ENCODE data around the gene ZSWIM1.

ZSWIM1 gene

GRCh38 chr20:45880988-45881788 lies at the start of gene ZSWIM1:
Gene ZSWIM1, plus strand, starts transcription at chr20:45881227. Its CDS starts 1,366 bp downstream, at chr20:45882593.
- peak; percentile 95 to 98 (median 96) for DNase-seq

DNA sequence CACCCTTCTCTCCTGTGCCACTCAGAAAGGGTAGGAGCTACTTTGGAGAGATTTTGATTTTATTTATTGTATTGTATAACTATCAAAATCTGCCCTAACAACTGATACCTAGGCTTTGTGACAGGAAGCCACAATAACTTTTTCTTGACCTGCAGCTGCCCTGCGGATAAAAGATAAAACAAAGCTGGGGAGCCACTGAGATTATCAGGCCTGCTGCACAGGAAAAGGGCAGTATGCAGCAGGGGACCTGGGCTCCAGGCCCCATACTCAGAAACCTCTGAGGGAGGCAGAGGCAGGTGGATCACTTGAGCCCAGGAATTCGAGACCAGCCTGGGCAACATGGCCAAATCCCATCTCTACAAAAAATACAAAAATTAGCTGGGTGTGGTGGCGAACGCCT lies 48.4 kb upstream of the ZSWIM1 start:
- DNase-seq: no peak

GRCh38 chr20:45833030-45833882 lies 47.8 kb upstream of the ZSWIM1 start, which contains the start of gene SNX21:
Gene SNX21, plus strand, starts transcription at chr20:45833799. Its CDS starts 121 bp downstream, at chr20:45833920.
- DNase-seq: peak in 1 of 4 experiments; percentile 26

- peak in 2 of 4 experiments; percentile 26 to 49 for DNase-seq
Measured at GRCh38 chr20:45833883-45834796, 46.9 kb upstream of the ZSWIM1 start.

- no peak for DNase-seq
Measured at GRCh38 chr20:45834797-45835161, 46.2 kb upstream of the ZSWIM1 start.

- no peak for DNase-seq
Measured at GRCh38 chr20:45835329-45835765, 45.7 kb upstream of the ZSWIM1 start.

GRCh38 chr20:45835825-45836224 lies 45.2 kb upstream of the ZSWIM1 start:
- DNase-seq: no peak

DNA sequence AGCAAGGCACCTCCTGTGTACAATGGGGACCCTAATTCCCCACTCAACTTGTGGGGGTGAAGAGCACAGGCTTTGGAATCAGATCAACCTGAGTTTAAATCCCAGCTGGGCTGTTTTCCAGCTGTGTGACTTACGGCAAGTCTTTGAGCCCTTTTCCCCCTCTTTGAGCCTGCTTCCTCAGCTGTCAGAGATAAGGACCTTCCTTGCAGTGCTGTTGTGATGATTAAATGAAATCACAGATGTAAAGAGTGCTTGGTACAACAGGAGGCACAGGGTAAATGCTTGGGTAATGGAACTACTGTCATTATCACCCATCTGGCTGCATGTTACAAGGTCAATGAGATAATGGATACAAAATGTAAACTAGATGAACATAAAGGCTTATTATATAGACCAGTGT lies 44.2 kb upstream of the ZSWIM1 start:
- DNase-seq: no peak

- DNase-seq: no peak
Measured at GRCh38 chr20:45840700-45841198, 40.3 kb upstream of the ZSWIM1 start.

- DNase-seq: no peak
Measured at GRCh38 chr20:45841407-45842129, 39.5 kb upstream of the ZSWIM1 start.

GRCh38 chr20:45842169-45842812 lies 38.7 kb upstream of the ZSWIM1 start:
- no peak for DNase-seq

DNA sequence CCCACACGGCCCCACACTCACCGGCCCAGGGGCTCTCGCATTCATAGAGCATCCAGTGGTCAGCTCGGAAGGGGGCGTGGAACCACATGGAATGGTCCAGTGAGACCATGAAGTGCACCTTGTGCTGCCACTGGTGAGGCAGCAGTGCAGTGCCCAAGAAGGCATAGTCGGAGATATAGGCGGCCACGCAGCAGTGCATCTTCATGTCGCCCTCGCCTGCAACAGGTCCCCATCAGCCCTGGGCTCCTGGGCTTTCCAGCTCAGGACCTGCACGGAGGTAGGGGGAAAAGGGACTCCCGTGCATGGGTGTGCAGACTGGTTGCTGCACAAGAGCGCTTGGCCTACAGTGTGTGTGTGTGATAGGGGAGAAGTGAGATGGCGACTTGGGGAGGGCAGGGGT lies 37.5 kb upstream of the ZSWIM1 start:
- DNase-seq: no peak

DNA sequence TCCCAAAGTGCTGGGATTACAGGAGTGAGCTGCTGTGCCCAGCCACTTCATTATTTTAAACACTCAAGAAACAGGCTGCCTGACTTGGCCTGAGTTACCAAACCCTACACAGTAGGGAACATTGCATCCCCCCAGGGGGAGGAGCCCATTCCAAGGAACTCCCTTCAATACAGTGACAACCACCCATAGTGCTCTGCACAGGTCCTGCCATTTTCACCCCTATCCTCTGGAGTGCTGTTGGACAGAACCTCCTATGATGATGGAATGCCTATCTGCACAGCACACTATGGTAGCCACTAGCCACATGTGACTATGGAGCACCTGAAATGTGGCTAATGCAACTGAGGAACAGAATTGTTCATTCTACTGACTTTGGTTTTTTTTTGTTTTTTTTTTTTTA lies 35.6 kb upstream of the ZSWIM1 start:
- no peak for DNase-seq

- DNase-seq: no peak
Measured at GRCh38 chr20:45848421-45848820, 32.6 kb upstream of the ZSWIM1 start.

DNA sequence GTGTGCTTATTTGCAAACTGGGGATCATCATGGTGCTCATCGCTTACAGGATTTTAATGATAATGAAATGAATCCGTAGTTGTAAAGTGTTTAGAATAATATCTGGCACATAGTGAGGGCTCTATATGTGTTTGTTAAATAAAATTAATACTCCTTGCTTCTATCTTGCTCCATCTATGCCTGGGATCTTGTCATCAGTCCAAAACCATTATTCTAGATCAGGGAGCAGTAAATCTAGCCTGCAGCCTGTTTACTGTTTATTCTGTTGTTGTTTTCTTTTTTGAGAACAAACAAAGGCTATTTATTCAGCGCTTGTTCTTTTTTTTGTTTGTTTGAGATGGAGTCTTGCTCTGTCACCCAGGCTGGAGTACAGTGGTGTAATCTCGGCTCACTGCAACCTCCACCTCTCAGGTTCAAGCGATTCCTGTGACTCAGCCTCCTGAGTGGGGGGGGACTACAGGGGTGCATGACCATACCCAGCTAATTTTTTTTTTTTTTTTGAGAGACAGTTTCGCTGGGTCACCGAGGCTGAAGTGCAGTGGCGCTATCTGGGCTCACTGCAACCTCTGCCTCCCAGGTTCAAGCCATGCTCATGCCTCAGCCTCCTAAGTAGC lies 32.0 kb upstream of the ZSWIM1 start:
- no peak for DNase-seq

- DNase-seq: no peak
Measured at GRCh38 chr20:45850238-45850637, 30.8 kb upstream of the ZSWIM1 start.

- no peak for DNase-seq
Measured at GRCh38 chr20:45850926-45851325, 30.1 kb upstream of the ZSWIM1 start.

GRCh38 chr20:45851501-45851900 lies 29.5 kb upstream of the ZSWIM1 start:
- DNase-seq: no peak

- DNase-seq: no peak
Measured at GRCh38 chr20:45852326-45852725, 28.7 kb upstream of the ZSWIM1 start.

DNA sequence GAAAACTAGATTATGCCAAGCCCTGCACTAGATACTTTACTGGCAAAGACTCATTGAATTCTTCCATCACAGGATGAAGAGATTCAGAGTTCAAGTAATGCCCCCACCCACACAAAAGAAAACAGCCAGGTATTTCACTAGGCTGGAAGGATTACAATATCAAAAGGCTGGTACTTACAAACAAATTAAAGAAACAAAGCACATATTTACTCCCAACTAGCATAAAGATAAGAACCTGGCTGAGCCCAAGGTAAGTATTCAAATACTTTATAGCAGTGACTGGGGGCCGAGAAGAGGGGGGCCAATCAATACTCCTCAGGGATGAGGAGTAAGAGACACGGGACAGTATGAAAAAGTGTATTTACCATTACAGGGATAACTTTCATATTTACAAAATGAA lies 27.5 kb upstream of the ZSWIM1 start:
- DNase-seq: no peak

Measured in activated naive CD4-positive, alpha-beta T cell (primary cell).